ENCODE measurements around the gene USH2A.

GRCh38 chr1:215767761-215768160, 655.5 kb downstream of the USH2A start:
- no peak for TF ChIP-seq POLR2A (IDR thresholded peaks at IDR 0.05; ENCODE audit: low read depth, low read length)
- no peak for TF ChIP-seq TAF1 (IDR thresholded peaks at IDR 0.05; ENCODE audit: borderline replicate concordance, low read depth, low read length)
